GM19372 (cell line): Measurements from ENCODE around the gene CACNB4.

Source experiments
- ATAC-seq: cut with Tn5 transposase; IDR thresholded peaks from one replicate; pipeline ENCODE4 v1.9.1; 2021; ENCODE audit warnings: mild to moderate bottlenecking, low read depth, moderate library complexity; ENCODE audit not compliant: unreplicated experiment

CACNB4 gene

GRCh38 chr2:151983221-151983620 lies 115.6 kb downstream of the CACNB4 start:
- ATAC-seq = no peak

- ATAC-seq = no peak
These were observed 117.0 kb downstream of the CACNB4 start for GRCh38 chr2:151981886-151982285.

- ATAC-seq = no peak
These were observed 119.2 kb downstream of the CACNB4 start for GRCh38 chr2:151979694-151980093.

GRCh38 chr2:151978709-151979108 lies 120.1 kb downstream of the CACNB4 start:
- no peak for ATAC-seq

GRCh38 chr2:151977631-151978030 lies 121.2 kb downstream of the CACNB4 start:
- no peak for ATAC-seq

- ATAC-seq = peak; percentile 90
These were observed 121.9 kb downstream of the CACNB4 start for GRCh38 chr2:151976945-151977353.

GRCh38 chr2:151975460-151976414 lies 123.1 kb downstream of the CACNB4 start:
- ATAC-seq = no peak

GRCh38 chr2:151974988-151975387 lies 123.9 kb downstream of the CACNB4 start:
- ATAC-seq = no peak

- ATAC-seq = no peak
These were observed 125.0 kb downstream of the CACNB4 start for GRCh38 chr2:151973901-151974199.

GRCh38 chr2:151973013-151973900 lies 125.6 kb downstream of the CACNB4 start:
- no peak for ATAC-seq

GRCh38 chr2:151972241-151973012 lies 126.4 kb downstream of the CACNB4 start:
- ATAC-seq = no peak

GRCh38 chr2:151971301-151972051 lies 127.4 kb downstream of the CACNB4 start:
- no peak for ATAC-seq

GRCh38 chr2:151968770-151969470 lies 129.9 kb downstream of the CACNB4 start:
- no peak for ATAC-seq

- no peak for ATAC-seq
These were observed 130.8 kb downstream of the CACNB4 start for GRCh38 chr2:151967829-151968722.

- no peak for ATAC-seq
These were observed 133.0 kb downstream of the CACNB4 start for GRCh38 chr2:151965884-151966283.

GRCh38 chr2:151961558-151961957 lies 137.3 kb downstream of the CACNB4 start:
- no peak for ATAC-seq

GRCh38 chr2:151959238-151959637 lies 139.6 kb downstream of the CACNB4 start:
- no peak for ATAC-seq

GRCh38 chr2:151953467-151953866 lies 145.4 kb downstream of the CACNB4 start:
- no peak for ATAC-seq
